Mucosa of gallbladder (tissue), 1 donor: ENCODE measurements around the gene ARL2BP. TPM values are rescaled to one million over a fixed set of nuclear protein-coding genes. Genes with fewer than 3 reads are reported as not detected.
"Not testable (repeated sequence)": the region's sequence is repeated elsewhere in the genome, so short reads cannot be mapped to it uniquely, and the experiment has no call there.

Experiments
- DNase-seq: peaks from one replicate; pipeline ENCODE4 v3.0.0-alpha.2; 2020; ENCODE audit warnings: low spot score
- total RNA-seq: library from RNA; stranded (reverse); gene quantifications from one replicate; pipeline ENCODE4 v1.2.1, GENCODE V29; 2021
- donor health status: DM: no; HTN: no; CAD: no.

ARL2BP gene
- total RNA-seq: 46.4 TPM

- DNase-seq: peak; percentile 98
Measured at GRCh38 chr16:57244767-57245471, at the start of gene ARL2BP. ARL2BP (plus strand) TSS chr16:57245259; CDS start chr16:57245368, 109 bp downstream.

GRCh38 chr16:57196286-57196685, 48.8 kb upstream of the ARL2BP start:
- no peak for DNase-seq

GRCh38 chr16:57196753-57197152, 48.3 kb upstream of the ARL2BP start:
- no peak for DNase-seq

- DNase-seq: not testable (repeated sequence)
Measured at GRCh38 chr16:57200321-57200720, 44.7 kb upstream of the ARL2BP start.

- DNase-seq: not testable (repeated sequence)
Measured at GRCh38 chr16:57200926-57201325, 44.1 kb upstream of the ARL2BP start.

- no peak for DNase-seq
Measured at GRCh38 chr16:57202095-57202886, 42.8 kb upstream of the ARL2BP start.

GRCh38 chr16:57203451-57203850, 41.6 kb upstream of the ARL2BP start:
- DNase-seq: no peak

- no peak for DNase-seq
Measured at GRCh38 chr16:57204675-57205074, 40.4 kb upstream of the ARL2BP start.

- no peak for DNase-seq
Measured at GRCh38 chr16:57208926-57209325, 36.1 kb upstream of the ARL2BP start.

GRCh38 chr16:57209780-57210179, 35.3 kb upstream of the ARL2BP start:
- no peak for DNase-seq

- DNase-seq: no peak
Measured at GRCh38 chr16:57213462-57213861, 31.6 kb upstream of the ARL2BP start.

- no peak for DNase-seq
Measured at GRCh38 chr16:57216968-57217367, 28.1 kb upstream of the ARL2BP start.

- no peak for DNase-seq
Measured at GRCh38 chr16:57223057-57223456, 22.0 kb upstream of the ARL2BP start.

GRCh38 chr16:57224651-57225335, 20.3 kb upstream of the ARL2BP start:
- DNase-seq: no peak

- no peak for DNase-seq
Measured at GRCh38 chr16:57225978-57226377, 19.1 kb upstream of the ARL2BP start.

- no peak for DNase-seq
Measured at GRCh38 chr16:57226701-57227621, 18.1 kb upstream of the ARL2BP start.

- no peak for DNase-seq
Measured at GRCh38 chr16:57229079-57229478, 16.0 kb upstream of the ARL2BP start.

GRCh38 chr16:57231821-57232350, 13.2 kb upstream of the ARL2BP start:
- no peak for DNase-seq

- DNase-seq: no peak
Measured at GRCh38 chr16:57233944-57234706, 10.9 kb upstream of the ARL2BP start.

GRCh38 chr16:57234707-57235092, 10.4 kb upstream of the ARL2BP start:
- DNase-seq: no peak
